Peyer's patch (tissue), 4 donors: ENCODE measurements around the gene RADIL. TPM values are rescaled to one million over a fixed set of nuclear protein-coding genes. Genes with fewer than 3 reads are reported as not detected.

Source experiments
- DNase-seq, 3 donors: peaks; one replicate each; pipeline ENCODE4 v3.0.0-alpha.2; 2017 to 2019
- H3K27ac ChIP-seq, 4 donors: fragments of 200-600 bp; sonication (generic); one replicate each; pipeline ENCODE4 v1.5.1; 2016 to 2019
- H3K27me3 ChIP-seq, 2 donors: fragments of 200-600 bp; sonication (generic); one replicate each; pipeline ENCODE4 v1.5.1; 2019
- H3K36me3 ChIP-seq, 3 donors: fragments of 200-600 bp; sonication (generic); one replicate each; pipeline ENCODE4 v1.5.1; 2016 to 2019
- H3K4me1 ChIP-seq, 4 donors: fragments of 200-600 bp; sonication (generic); one replicate each; pipeline ENCODE4 v1.5.1; 2016 to 2019
- H3K4me3 ChIP-seq, 4 donors: fragments of 200-600 bp; sonication (generic); 1 replicate in 3 of 4; 2 replicates in 1 of 4; pipeline ENCODE4 v1.5.1; 2016 to 2019; ENCODE audit warnings: mild to moderate bottlenecking in 1 of 4
- H3K9me3 ChIP-seq, 4 donors: fragments of 200-600 bp; sonication (generic); one replicate each; pipeline ENCODE4 v1.5.1; 2016 to 2019; ENCODE audit warnings: mild to moderate bottlenecking in 1 of 4
- POLR2A ChIP-seq, 2 donors: fragments of 450-650 bp; IDR thresholded peaks; one replicate each; pipeline ENCODE4 v1.5.1; 2017; ENCODE audit warnings: antibody characterized with exemption in 2 of 2, mild to moderate bottlenecking in 2 of 2, moderate library complexity in 2 of 2
- total RNA-seq, 4 donors: library from RNA; depleted of rRNA; stranded (reverse); fragments of >200 nt; gene quantifications; one replicate each; pipeline ENCODE4 v1.1.0, GENCODE V29; 2016
- TF ChIP-seq, protein P1 (sequence below), 6 experiments: fragments of 450-650 bp in 4 of 6; fragments of 200-600 bp in 2 of 6; sonication (generic) in 1 of 6; IDR thresholded peaks; one replicate each; pipeline ENCODE4 v1.5.1; 2017 to 2019; ENCODE audit warnings: antibody characterized with exemption in 6 of 6, mild to moderate bottlenecking in 3 of 6, moderate library complexity in 1 of 6

Gene RADIL
- total RNA-seq, 4 donors from 2014 or later: 1.1 to 16.5 (median 4.5) TPM

DNA sequence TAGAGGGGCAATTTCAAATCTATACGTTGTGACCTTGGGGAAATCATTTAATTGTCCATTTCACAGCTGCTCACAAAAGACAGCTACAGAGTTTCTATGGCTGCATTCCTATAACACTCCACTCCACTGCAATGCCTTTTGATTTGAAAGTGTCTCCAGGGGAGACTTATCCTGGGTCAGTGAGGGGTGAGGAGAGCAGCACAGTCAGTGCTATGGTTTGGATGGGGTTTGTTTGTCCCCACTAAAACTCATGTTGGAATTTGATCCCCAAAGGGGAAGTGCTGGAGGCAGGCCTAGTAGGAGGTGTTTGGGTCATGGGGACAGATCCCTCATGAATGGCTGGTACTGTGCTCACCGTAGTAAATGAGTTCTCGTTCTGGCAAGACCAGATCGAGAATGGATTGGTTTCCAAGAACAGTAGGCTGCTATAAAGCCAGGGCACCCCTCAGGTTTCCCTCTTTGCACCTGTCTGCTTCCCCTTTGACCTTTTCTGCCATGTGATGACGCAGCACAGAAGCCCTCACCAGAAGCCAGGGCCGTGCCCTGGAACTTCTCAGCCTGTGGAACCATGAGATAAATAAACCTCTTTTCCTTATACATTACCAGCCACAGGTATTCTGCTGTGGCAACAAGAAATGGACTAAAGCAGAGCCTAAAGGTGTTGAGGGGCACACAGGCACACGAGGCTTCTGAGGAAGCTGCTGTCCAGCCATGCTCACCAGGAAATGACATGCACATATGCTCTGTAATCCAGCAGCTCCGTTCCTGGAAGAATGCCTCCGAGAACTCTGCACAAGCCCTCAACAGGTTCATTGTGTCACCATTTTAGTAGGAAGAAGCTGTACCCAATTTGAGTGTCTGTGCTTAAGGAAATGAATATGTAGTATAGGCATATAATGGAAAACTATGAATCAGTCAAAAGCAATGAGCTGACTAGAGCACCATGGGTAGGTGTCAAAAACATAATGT, 16.7 kb downstream of the RADIL start:
- DNase-seq: no peak
- Histone ChIP-seq H3K36me3 (no peaks in the 10 kb centered on the region), H3K27me3 (no peaks in the 10 kb centered on the region), H3K9me3 (peaks cover 0 to 7% (median 0%) of the 10 kb centered on the region in 4 donors), H3K4me1 (no peaks in the 10 kb centered on the region), H3K4me3 (no peak overlapping the region), H3K27ac (no peak overlapping the region)
- no peak for TF ChIP-seq POLR2A (IDR thresholded peaks at IDR 0.05)
- TF ChIP-seq, protein P1, sequence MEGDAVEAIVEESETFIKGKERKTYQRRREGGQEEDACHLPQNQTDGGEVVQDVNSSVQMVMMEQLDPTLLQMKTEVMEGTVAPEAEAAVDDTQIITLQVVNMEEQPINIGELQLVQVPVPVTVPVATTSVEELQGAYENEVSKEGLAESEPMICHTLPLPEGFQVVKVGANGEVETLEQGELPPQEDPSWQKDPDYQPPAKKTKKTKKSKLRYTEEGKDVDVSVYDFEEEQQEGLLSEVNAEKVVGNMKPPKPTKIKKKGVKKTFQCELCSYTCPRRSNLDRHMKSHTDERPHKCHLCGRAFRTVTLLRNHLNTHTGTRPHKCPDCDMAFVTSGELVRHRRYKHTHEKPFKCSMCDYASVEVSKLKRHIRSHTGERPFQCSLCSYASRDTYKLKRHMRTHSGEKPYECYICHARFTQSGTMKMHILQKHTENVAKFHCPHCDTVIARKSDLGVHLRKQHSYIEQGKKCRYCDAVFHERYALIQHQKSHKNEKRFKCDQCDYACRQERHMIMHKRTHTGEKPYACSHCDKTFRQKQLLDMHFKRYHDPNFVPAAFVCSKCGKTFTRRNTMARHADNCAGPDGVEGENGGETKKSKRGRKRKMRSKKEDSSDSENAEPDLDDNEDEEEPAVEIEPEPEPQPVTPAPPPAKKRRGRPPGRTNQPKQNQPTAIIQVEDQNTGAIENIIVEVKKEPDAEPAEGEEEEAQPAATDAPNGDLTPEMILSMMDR (IDR thresholded peaks at IDR 0.05): no peak

DNA sequence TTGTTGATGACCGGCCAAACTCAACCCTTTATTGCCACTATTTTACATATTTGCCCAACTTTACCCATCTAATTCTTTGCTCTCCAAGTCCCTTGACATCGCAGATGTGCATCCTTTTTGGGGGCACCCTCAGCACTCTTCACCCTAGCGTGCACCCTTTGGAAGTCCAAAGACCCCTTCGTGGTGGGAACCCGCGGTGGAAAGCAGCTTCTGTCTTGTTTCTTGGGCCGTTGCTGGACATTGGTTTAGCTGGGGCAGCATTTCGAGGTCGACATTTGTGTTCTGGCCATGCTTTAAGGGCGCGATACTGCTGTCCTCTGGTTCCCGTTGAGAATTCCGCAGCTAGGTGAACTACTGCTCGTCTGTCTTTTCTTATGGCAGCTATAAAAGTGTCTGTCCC, 21.4 kb downstream of the RADIL start:
- no peaks in the 10 kb centered on the region for H3K4me1 ChIP-seq
- H3K9me3 ChIP-seq: peaks cover 0 to 6% (median 0%) of the 10 kb centered on the region in 4 donors
- no peak for DNase-seq
- H3K4me3 ChIP-seq: peak overlapping the region in 2 of 4 donors; percentile 34 to 41
- H3K27ac ChIP-seq: no peak overlapping the region
- H3K27me3 ChIP-seq: no peaks in the 10 kb centered on the region
- H3K36me3 ChIP-seq: no peaks in the 10 kb centered on the region
- TF ChIP-seq, protein P1 (IDR thresholded peaks at IDR 0.05): no peak
- TF ChIP-seq POLR2A (IDR thresholded peaks at IDR 0.05): no peak

DNA sequence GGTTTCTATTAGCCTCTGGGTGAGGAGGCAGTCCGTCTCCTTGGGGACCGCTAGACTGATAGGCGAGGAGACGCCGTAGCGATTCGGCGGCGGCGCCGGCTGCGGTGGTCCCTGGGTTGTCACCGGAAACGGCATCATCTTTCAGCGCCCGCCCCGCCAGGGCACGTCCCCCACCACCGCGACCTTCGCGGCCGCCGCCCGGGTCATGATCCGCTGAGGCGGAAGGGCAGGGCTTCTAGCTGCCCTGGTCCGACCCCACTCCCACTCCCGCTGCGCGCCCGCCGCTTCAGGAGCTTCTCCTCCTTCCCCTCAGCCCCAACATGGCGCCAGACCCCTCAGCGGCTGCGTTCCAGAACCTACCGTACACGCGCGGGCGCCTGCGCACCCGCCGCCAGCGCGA, 21.8 kb downstream of the RADIL start, which contains the start of gene PAPOLB:
Gene PAPOLB (minus strand): TSS at position 358 of the 400 bp plus-strand sequence. CDS start 220 bp downstream, at position 138.
- peak in 1 of 3 donors; percentile 46 for DNase-seq
- Histone ChIP-seq H3K27ac (peak within 1 kb of the TSS in 1 of 4 donors; percentile 18), H3K9me3 (peaks cover 0 to 6% (median 0%) of the 10 kb centered on the region in 4 donors), H3K36me3 (no peaks in the 10 kb centered on the region), H3K4me3 (peak within 1 kb of the TSS in 3 of 4 donors; percentile 10 to 41 (median 34)), H3K27me3 (no peaks in the 10 kb centered on the region), H3K4me1 (no peaks in the 10 kb centered on the region)
- TF ChIP-seq, protein P1 (IDR thresholded peaks at IDR 0.05): no peak
- no peak for TF ChIP-seq POLR2A (IDR thresholded peaks at IDR 0.05)

DNA sequence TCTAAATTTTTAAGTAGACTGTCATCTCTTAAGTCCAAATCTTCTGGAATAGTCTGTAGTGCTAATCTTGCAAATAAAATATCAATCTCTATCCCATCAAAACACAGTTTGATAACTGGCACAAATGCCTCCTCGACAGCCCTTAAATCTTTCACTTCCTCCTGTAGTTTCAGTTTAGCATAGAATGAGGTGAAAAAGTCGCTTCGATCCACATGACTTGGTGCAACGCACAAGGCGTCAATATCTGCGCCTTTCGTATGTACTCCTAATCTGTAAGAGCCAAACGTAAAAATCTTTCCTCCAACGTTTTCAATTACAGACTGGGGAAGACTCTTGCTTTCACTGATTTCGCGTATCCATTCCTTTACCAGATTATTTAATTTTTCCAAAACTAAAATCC, 22.3 kb downstream of the RADIL start:
- Histone ChIP-seq H3K4me3 (peak overlapping the region in 2 of 4 donors; percentile 10 to 41), H3K4me1 (no peaks in the 10 kb centered on the region), H3K36me3 (no peaks in the 10 kb centered on the region), H3K27ac (no peak overlapping the region), H3K27me3 (no peaks in the 10 kb centered on the region), H3K9me3 (peaks cover 0 to 6% (median 0%) of the 10 kb centered on the region in 4 donors)
- DNase-seq: no peak
- TF ChIP-seq, protein P1 (IDR thresholded peaks at IDR 0.05): no peak
- no peak for TF ChIP-seq POLR2A (IDR thresholded peaks at IDR 0.05)

DNA sequence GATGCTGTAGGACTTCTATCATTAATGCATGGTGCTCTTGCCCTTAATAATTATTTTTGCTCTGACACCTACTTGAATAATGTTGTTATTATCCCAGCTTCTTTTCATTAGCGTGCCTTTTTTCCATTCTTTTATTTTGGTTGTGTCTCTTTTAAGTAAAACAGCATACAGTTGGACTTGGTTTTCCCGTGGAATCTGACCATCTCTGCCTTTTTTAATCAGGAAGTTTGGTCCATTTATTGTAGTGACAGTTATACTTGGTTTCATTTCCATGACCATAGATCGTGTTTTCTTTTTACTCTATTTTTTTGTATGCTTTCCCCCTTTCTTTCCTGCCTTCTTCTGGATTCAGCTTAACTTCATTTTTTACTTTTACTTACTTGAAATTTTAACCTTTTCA, 26.3 kb downstream of the RADIL start:
- Histone ChIP-seq H3K27ac (no peak overlapping the region), H3K4me1 (no peaks in the 10 kb centered on the region), H3K9me3 (peaks cover 0 to 6% (median 0%) of the 10 kb centered on the region in 4 donors), H3K4me3 (no peak overlapping the region), H3K36me3 (no peaks in the 10 kb centered on the region), H3K27me3 (no peaks in the 10 kb centered on the region)
- no peak for DNase-seq
- TF ChIP-seq, protein P1 (IDR thresholded peaks at IDR 0.05): no peak
- TF ChIP-seq POLR2A (IDR thresholded peaks at IDR 0.05): no peak
